GM18519 (cell line): ENCODE measurements around the gene ASB15.

ENCODE experiments used
- ATAC-seq: cut with Tn5 transposase; IDR thresholded peaks from one replicate; pipeline ENCODE4 v1.9.1; 2021; ENCODE audit warnings: mild to moderate bottlenecking, moderate library complexity; ENCODE audit not compliant: unreplicated experiment, low FRiP score

The ASB15 gene

DNA sequence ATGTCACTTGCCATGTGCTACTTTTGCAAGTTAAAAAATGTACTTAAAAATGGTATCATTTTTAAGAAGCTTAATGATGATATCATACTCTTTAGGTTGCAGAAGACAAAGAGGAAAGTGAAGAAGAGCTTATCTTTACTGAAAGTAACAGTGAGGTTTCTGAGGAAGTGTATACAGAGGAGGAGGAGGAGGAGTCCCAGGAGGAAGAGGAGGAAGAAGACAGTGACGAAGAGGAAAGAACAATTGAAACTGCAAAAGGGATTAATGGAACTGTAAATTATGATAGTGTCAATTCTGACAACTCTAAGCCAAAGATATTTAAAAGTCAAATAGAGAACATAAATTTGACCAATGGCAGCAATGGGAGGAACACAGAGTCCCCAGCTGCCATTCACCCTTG, 60.1 kb downstream of the ASB15 start:
- ATAC-seq = no peak

DNA sequence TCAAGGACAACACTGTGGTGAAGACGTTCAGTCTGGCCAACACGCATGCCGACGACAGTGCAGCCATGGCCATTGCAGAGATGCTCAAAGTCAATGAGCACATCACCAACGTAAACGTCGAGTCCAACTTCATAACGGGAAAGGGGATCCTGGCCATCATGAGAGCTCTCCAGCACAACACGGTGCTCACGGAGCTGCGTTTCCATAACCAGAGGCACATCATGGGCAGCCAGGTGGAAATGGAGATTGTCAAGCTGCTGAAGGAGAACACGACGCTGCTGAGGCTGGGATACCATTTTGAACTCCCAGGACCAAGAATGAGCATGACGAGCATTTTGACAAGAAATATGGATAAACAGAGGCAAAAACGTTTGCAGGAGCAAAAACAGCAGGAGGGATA, 60.7 kb downstream of the ASB15 start:
- no peak for ATAC-seq

DNA sequence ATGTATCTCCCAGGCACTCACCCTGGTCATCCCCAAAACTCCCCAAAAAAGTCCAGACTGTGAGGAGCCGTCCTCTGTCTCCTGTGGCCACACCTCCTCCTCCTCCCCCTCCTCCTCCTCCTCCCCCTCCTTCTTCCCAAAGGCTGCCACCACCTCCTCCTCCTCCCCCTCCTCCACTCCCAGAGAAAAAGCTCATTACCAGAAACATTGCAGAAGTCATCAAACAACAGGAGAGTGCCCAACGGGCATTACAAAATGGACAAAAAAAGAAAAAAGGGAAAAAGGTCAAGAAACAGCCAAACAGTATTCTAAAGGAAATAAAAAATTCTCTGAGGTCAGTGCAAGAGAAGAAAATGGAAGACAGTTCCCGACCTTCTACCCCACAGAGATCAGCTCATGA, 61.1 kb downstream of the ASB15 start:
- no peak for ATAC-seq

GRCh38 chr7:123663200-123663599, 61.6 kb downstream of the ASB15 start:
- no peak for ATAC-seq

DNA sequence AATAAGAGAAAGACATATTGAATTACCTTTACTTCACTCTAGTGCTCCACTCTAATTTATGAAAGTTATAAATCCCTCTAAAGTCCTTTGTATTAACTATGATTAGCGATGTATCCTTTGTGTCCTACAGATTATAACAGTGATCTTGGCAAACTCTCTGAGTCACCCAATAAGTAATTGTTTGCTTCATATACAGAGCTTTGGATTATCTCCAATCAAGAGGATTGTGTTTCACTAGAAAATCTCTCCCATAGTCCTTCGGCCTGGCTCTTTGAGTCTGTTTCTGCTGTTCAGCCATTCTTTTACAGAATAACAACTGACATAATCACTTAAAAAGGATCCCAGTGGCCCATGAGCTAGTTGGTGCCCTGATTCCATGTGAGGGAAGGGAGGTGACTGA, 63.5 kb downstream of the ASB15 start:
- ATAC-seq = no peak

DNA sequence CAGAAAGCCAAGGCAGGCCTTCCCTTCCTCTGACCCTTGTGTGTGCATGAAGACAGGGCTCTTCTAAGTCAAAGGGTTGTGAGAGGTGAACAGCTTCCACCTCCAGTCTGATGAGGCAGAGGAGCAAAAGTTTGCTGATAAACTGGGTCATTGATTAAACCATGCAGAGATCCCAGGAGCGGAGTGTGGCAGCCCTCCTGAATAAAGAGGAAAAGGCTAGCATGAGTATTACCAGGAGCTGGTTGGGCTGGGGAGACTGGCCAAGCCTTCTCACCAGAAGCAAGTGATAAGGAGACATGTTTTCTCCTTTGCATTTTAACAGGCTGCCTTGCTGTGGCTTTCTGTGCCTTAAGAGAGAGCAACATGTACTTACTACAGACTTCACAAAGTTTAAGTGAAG, 64.3 kb downstream of the ASB15 start:
- ATAC-seq = no peak

GRCh38 chr7:123666492-123666891, 64.9 kb downstream of the ASB15 start:
- ATAC-seq = no peak

GRCh38 chr7:123669485-123669884, 67.9 kb downstream of the ASB15 start:
- ATAC-seq = no peak

GRCh38 chr7:123673137-123673732, 71.6 kb downstream of the ASB15 start:
- ATAC-seq = no peak

DNA sequence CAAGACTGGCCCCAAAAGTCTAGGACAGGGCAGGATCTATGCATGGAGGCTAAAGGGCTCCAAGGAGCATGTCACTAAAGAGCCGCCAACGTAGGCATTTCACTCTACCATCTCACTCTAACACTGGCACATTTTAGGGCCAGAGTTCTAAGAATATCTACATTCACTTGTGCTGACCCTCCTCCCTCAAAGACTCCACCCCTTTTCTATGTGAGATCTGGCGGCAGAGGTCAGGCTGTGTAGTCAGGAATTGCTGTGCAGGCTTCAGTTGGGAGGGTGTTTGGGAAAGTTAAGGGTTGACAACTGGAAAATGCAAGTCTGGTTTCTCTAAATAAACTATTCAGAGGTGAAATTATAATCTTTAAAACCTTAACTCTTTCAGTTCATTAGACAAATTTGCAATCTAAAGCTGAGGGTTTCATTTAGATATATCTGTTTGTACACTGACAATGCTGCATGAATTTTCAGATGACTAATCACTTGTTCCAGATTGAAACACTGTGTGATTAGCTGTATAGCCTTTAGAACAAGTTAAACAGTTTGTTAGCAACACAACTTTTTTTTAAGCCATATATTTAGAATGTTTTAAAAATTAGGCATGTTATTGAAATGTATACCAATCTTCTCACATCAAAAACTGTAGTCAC, 72.3 kb downstream of the ASB15 start:
- no peak for ATAC-seq

DNA sequence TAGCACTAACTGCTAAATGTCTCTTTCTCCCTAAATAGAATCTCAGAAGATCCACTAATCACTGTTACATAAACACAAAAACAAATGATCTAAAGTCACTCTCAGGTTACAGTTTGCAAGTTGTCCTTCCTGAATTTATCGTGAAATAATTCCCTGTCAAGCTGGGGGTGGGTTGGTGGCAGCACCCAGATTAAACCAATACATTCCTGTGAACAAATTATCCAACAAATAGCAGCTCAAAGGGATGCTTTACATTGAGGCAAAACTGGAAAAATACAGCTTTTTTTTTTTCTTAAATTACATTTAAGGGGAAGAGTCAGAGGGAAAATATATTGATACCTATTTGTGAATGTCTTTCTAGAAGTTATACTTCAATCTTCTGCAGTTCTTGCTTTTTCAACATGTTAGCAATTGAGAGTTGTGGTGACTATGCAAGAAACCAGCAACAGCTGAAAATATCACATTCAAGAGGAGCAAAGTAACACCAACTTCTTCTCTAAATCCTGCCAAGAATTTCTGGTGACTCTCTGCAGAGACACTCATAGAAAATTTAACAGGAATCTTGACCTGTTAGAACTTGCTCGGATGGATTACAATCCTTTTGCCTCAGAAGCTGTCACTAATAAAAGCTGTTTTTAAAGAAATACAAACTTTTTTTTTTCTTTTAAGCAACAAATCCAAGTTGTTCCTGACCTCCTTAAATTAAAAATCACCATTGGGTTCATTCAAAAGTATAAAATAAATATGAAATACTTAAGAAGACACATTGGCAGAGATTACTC, 73.0 kb downstream of the ASB15 start:
- ATAC-seq = no peak

- ATAC-seq = no peak
Observed at GRCh38 chr7:123675181-123675473, 73.5 kb downstream of the ASB15 start.

DNA sequence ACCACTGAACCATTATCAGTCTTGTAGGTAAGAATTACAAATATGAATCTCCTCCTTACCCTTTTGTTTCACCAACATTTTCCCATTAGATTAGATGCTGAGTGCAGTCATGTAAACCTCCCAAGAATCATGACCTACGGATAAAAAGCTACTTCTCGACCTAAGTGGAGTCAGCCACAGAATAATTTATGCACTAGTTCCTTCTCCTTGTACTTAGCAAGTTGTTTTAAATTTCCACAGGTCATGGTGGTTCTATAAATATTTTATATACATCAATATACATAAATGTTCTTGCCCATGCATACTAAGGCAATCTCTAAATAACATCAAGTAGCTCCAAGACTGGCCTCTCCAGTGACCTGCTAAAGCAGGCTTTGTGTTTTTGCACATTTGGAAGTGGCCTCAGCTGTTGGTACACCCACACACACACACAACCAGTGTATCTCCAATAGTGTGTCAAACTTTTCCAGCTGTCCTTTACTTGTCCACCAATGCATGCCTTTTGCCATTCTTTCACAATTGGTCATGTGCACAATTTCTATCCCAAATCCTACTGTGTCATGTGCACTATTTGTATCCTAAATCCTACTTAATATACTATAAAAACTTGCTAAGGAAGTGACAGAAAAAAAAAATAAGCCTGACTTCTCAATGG, 75.6 kb downstream of the ASB15 start:
- ATAC-seq = no peak

- ATAC-seq = no peak
Observed at GRCh38 chr7:123679614-123680013, 78.0 kb downstream of the ASB15 start.

- no peak for ATAC-seq
Observed at GRCh38 chr7:123680580-123680979, 79.0 kb downstream of the ASB15 start.

GRCh38 chr7:123681561-123681960, 79.9 kb downstream of the ASB15 start:
- ATAC-seq = no peak

GRCh38 chr7:123682690-123683089, 81.1 kb downstream of the ASB15 start:
- peak; percentile 64 for ATAC-seq

DNA sequence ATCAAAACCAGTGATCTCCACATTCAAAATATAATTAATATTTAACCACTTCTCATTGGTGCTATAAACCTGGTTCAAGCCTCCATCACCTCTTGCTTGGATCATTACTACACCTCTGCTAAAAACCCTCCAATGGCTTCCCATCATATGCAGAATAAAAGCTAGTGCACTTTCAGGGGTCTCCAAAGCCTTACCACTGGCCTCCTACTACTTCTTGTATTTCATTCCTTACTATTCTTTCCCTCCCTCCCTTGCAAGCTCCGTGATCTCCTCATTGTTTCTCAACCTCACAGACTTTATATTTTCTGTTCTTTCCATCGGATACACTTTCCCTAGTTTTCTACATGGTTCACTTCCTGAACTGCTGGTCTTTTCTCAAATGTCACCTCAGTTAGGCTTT, 85.5 kb downstream of the ASB15 start:
- ATAC-seq = no peak

GRCh38 chr7:123687727-123688126, 86.1 kb downstream of the ASB15 start:
- ATAC-seq = no peak
